NCI-H82 treated with DMSO at 0.1 percent for 48 hours (cell line): ENCODE results near the gene ALDOA.
"Not testable (repeated sequence)": the region's sequence is repeated elsewhere in the genome, so short reads cannot be mapped to it uniquely, and the experiment has no call there.

Experiments used
- DNase-seq: peaks from one replicate; lab custom pipeline; 2025; ENCODE audit not compliant: unreplicated experiment; lab: John Stamatoyannopoulos, UW

ALDOA gene

DNA sequence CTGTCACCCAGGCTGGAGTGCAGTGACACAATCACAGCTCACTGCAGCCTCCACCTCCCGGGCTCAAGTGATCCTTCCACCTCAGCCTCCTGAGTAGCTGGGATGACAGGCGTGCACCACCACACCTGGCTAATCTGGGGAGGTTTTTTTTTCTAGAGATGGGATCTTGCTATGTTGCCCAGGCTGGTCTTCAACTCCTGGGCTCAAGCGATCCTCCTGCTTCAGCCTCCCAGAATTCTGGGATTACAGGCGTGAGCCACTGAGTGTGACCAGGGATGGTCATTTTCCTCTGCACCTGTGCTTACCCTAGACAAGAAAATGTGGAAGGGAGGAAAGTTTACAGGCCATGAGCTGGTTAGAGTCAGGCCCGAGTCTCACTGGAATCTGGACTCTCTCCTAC, 24.9 kb upstream of the ALDOA start:
- DNase-seq: not testable (repeated sequence)

- DNase-seq: no peak
Observed at GRCh38 chr16:30041841-30042240, 23.7 kb upstream of the ALDOA start.

- DNase-seq: no peak
Observed at GRCh38 chr16:30046178-30046577, 19.4 kb upstream of the ALDOA start.

DNA sequence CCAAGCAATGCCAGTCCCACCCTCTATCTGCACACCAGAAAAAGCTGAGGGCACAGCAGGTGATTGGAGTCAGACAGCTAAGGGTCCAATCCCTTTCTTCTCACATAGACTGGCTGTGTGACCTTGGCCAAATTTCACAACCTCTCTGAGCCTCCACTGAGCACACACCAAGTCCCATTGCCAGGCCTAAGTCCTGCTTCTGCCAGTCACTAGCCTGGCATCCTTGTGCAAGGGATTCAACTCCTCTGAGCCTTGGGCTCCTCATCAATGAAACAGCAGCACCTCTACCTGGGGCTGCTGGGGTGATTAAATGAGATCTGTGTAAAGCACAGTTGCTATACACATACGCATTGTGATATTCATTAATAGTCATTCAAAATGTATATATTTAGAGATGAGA, 19.0 kb upstream of the ALDOA start:
- DNase-seq: no peak

DNA sequence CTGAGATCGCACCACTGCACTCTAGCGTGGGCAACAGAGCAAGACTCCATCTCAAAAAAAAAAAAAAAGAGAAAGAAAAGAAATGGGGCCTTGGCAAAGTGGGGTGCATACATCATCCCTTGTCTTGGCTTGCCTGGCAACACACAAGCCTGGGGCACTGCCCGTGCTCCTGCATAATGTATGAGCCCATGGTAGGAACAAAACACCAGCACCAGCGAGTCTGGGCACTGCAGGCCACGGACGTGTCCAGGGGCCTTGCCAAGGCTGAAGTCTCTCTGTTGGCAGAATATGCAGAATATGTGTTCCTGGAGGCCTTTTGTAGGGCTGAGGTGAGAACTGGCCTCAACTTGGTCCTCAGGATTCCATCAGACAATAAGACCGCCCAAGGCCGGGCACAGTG, 15.7 kb upstream of the ALDOA start:
- no peak for DNase-seq

DNA sequence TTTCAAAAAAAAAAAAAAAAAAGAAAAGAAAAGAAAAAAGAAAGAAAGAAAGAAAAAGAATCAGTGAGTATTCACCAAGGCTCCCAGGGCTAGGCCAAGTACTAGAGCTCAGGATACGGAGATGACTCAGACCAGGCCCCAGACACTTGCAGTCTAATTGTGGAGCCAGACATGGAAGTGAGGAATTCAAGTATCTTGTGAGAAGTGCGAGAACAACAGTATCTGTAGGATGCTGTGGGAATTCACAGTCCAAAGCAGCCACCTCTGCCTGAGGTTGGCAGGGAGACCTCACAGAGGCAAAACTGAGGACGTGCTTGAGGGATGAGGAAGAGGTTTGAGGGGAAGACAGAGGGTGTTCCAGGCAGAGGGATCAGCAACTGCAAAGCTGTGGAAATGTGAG, 14.0 kb upstream of the ALDOA start:
- DNase-seq: no peak

GRCh38 chr16:30052671-30053372, 12.7 kb upstream of the ALDOA start:
- DNase-seq: peak; percentile 74

DNA sequence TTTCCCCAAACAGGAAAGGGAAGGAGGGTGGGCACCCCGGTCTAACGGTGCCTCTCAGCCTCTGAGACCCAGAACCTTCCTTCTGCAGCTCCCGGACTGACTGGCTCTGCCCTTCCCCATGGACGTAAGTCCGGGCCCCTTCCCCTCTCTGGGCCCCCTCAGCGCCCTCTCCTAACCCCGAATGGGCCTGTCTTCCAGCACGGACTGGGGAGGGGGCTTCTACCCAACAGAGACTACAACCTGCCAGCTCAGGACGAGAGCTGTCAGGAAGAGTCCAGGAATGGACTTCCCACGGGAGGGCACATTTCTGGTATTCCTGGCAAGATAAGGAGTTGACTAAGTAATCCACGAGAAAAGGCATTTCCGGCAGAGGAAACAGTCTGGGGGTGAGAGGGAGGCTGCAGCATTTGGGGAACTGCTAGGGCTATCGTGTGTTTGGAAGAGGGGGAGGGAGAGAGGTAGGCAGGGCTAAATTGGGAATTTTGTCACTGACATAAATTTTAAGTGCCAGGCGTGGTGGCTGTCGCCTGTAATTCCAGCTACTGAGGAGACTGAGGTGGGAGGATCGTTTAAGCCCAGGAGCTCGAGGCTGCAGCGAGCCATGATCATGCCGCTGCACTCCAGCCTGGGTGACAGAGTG, 12.1 kb upstream of the ALDOA start:
- no peak for DNase-seq

DNA sequence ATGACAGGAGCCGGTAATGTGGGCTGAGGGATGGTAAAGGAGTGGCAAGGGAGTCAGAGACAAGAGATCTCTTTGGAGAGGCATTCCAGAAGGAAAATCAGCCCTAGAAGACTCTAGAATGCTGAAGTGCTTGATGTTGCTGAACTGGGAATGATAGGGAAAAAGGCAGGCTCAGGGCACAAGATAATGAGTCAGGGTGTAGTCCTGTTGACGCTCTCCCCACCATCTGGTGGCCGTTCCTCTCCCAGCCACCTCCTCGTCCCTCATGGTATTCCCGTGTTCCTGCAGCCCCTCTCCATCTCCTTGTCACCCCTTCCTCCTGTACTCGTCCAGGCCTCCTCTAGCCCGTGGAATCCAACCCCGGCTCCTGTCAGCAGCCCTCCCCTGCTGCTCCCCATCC, 11.1 kb upstream of the ALDOA start:
- DNase-seq: no peak

- DNase-seq: peak; percentile 33
Observed at GRCh38 chr16:30054959-30055553, 10.5 kb upstream of the ALDOA start.

DNA sequence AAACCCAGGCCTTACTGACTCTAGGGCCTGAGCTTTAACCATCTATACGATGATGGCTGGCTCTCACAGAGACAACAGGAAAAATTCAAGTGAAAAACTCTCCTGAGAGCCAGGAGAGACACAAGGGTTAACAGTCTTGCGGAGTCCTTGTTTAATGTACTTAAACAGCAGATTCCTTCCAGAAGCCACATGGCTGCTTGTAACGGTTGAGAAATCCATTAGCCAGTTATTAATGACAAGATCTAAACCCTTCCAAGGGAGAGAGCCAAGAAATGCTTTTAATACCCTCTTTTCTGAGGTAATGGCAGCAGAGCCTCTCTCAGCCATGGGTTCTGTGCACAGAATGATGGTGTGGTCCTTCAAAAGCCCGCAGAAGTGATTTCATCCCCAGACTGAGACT, 5.2 kb upstream of the ALDOA start:
- peak; percentile 42 for DNase-seq

GRCh38 chr16:30060836-30061554, 4.6 kb upstream of the ALDOA start:
- DNase-seq: no peak

GRCh38 chr16:30063278-30063892, 2.2 kb upstream of the ALDOA start:
- no peak for DNase-seq

DNA sequence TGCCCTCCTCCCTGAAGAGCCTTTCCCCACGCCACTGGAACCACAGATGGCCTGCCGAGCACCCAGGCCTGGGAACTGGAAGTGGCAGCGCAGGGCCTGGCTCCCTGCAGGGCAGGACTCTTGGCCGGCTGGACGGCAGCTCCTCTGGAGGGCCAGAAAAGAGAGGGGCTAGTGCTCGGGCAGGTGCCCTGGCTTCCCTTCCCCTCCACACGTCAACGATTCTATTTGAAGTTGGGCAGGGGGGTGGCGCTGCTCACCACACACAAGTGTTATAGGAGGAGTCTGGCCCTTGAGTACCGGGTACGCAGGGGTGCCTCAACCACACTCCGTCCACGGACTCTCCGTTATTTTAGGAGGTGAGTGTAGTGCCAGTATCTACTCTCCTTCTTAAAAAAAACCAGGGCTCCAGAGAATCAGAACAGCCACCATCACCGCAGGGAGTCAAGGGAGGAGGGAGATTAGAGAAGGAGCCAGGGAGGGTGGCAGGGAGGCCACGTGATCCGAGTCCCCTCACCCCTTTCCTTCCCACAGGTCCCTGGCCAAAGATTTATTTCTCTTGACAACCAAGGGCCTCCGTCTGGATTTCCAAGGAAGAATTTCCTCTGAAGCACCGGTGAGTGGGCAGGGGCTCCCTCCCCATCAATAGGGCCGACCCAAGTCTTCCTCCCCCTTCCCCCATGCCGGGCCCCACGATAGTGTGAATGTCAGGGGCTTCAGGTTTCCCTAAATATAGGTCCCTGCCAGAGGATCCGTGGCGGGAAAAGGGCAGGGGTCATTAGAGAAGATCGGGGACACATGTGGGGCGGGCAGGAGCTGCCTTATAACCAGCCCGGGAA, 1.4 kb upstream of the ALDOA start:
- DNase-seq: peak; percentile 59

DNA sequence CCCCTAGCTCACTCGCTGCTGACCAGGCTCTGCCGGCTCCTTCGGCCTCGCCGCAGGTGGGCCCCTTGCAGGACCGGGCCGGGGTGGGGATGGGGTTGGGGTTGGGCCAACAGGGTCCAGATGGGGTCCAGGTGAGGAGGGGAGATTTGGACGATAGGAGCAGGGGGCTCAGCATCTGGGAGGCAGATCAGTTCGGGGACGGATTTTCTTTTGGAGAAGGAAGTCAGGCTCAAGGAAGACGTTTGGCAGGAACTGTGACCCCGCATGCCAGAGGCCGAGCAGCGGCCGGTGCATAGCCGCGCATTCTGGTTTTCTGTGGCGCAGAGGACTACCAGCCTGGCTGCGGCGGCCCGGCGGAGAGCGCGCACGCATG, 845 bp upstream of the ALDOA start:
- no peak for DNase-seq

- no peak for DNase-seq
Observed at GRCh38 chr16:30065943-30066760, 592 bp downstream of the ALDOA start.

GRCh38 chr16:30066761-30067583, 1.4 kb downstream of the ALDOA start:
- no peak for DNase-seq

GRCh38 chr16:30067584-30067916, 2.0 kb downstream of the ALDOA start:
- no peak for DNase-seq

GRCh38 chr16:30068333-30068732, 2.8 kb downstream of the ALDOA start:
- DNase-seq: no peak
